HepG2 (cell line): ENCODE results near the gene KLF9.

ENCODE experiments used
- HNF4A ChIP-seq: sonication (generic); formaldehyde crosslinking; IDR thresholded peaks from 2 replicates; pipeline ENCODE4 v1.4.0; 2020; ENCODE audit warnings: missing genetic modification reagents
- TF ChIP-seq, protein P1 (sequence below): sonication (generic); formaldehyde crosslinking; IDR thresholded peaks from 2 replicates; pipeline ENCODE4 v1.4.0; 2020; ENCODE audit warnings: missing genetic modification reagents, mild to moderate bottlenecking, borderline replicate concordance
- TF ChIP-seq, protein P2 (sequence below): sonication (generic); formaldehyde crosslinking; IDR thresholded peaks from 2 replicates; pipeline ENCODE4 v1.5.0; 2020; ENCODE audit warnings: mild to moderate bottlenecking, missing genetic modification reagents, moderate library complexity

DNA sequence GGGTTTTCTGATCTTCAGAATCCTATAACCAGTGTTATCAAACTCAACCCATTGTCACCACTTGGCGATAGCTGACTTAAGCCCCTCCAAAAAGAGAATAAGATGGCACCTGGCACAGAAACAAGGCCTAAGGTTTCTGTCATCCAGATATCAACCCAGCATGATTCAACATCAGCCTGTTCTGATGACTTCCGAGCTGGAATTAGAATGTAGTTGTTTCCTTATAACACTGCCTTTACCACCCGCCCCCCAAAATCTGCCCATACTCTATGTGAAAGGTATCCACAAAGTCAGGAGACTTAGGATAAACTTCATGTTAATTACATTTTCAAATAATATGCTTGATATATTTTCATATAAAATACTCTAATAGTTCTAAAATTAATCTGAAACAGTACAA is 5.2 kb downstream of the KLF9 start:
- TF ChIP-seq, protein P1, sequence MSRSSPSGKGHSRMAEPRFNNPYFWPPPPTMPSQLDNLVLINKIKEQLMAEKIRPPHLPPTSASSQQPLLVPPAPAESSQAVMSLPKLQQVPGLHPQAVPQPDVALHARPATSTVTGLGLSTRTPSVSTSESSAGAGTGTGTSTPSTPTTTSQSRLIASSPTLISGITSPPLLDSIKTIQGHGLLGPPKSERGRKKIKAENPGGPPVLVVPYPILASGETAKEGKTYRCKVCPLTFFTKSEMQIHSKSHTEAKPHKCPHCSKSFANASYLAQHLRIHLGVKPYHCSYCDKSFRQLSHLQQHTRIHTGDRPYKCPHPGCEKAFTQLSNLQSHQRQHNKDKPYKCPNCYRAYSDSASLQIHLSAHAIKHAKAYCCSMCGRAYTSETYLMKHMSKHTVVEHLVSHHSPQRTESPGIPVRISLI, result no peak
- TF ChIP-seq HNF4A (CRISPR knock-in tag), result no peak
- TF ChIP-seq, protein P2, sequence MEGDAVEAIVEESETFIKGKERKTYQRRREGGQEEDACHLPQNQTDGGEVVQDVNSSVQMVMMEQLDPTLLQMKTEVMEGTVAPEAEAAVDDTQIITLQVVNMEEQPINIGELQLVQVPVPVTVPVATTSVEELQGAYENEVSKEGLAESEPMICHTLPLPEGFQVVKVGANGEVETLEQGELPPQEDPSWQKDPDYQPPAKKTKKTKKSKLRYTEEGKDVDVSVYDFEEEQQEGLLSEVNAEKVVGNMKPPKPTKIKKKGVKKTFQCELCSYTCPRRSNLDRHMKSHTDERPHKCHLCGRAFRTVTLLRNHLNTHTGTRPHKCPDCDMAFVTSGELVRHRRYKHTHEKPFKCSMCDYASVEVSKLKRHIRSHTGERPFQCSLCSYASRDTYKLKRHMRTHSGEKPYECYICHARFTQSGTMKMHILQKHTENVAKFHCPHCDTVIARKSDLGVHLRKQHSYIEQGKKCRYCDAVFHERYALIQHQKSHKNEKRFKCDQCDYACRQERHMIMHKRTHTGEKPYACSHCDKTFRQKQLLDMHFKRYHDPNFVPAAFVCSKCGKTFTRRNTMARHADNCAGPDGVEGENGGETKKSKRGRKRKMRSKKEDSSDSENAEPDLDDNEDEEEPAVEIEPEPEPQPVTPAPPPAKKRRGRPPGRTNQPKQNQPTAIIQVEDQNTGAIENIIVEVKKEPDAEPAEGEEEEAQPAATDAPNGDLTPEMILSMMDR (CRISPR knock-in tag), result no peak
